Small intestine (tissue), 16 donors: Measurements from ENCODE around the gene CDH6. TPM values are rescaled to one million over a fixed set of nuclear protein-coding genes. Genes with fewer than 3 reads are reported as not detected.

ENCODE experiments used
- DNase-seq, 2 donors: peaks; one replicate each; pipeline versions ENCODE4 v3.0.0 to v3.0.0-alpha.2; 2013
- FAIRE-seq: peaks from 2 replicates; lab custom pipeline; 2012; peaks lifted over from hg19 to GRCh38; lab: Jason Lieb, UNC
- H3K27ac ChIP-seq, 3 donors: one replicate each; pipeline ENCODE4 v1.5.1; 2013; ENCODE audit warnings: low read length in 2 of 3, mild to moderate bottlenecking in 2 of 3, control low read depth in 1 of 3, inconsistent platforms in 1 of 3, low read depth in 1 of 3, moderate library complexity in 1 of 3
- H3K27me3 ChIP-seq, 3 donors: one replicate each; pipeline ENCODE4 v1.6.1; 2013; ENCODE audit warnings: low read length in 3 of 3, inconsistent platforms in 1 of 3; ENCODE audit not compliant: control insufficient read depth in 3 of 3, insufficient read depth in 3 of 3
- H3K36me3 ChIP-seq, 3 donors: one replicate each; pipeline ENCODE4 v1.6.1; 2013; ENCODE audit warnings: low read length in 3 of 3, inconsistent platforms in 1 of 3, low read depth in 1 of 3, mild to moderate bottlenecking in 1 of 3, moderate library complexity in 1 of 3; ENCODE audit not compliant: control insufficient read depth in 3 of 3, insufficient read depth in 2 of 3
- H3K4me1 ChIP-seq, 3 donors: one replicate each; pipeline ENCODE4 v1.6.1; 2013; ENCODE audit warnings: low read length in 2 of 3, inconsistent platforms in 1 of 3, low read depth in 1 of 3, mild to moderate bottlenecking in 1 of 3, moderate library complexity in 1 of 3; ENCODE audit not compliant: control insufficient read depth in 3 of 3, insufficient read depth in 2 of 3
- H3K4me3 ChIP-seq, 3 donors: one replicate each; pipeline ENCODE4 v1.5.1; 2013; ENCODE audit warnings: low read length in 3 of 3, control low read depth in 1 of 3, inconsistent platforms in 1 of 3, low read depth in 1 of 3, mild to moderate bottlenecking in 1 of 3, moderate library complexity in 1 of 3
- H3K9me3 ChIP-seq, 2 donors: one replicate each; pipeline ENCODE4 v1.6.1; 2013; ENCODE audit warnings: low read depth in 1 of 2, low read length in 1 of 2; ENCODE audit not compliant: control insufficient read depth in 2 of 2, insufficient read depth in 1 of 2
- WGBS, 3 donors: extraction: QIAGEN DNeasy Blood & Tissue Kit; methylation state at CpG; one replicate each; pipeline ENCODE4 v1.1.7; 2013; 5-methylcytosine and 5-hydroxymethylcytosine counted together
- long read RNA-seq, 10 donors: transcript quantifications; one replicate each; lab custom pipeline, GENCODE V29; 2026
- polyA plus RNA-seq, 4 donors: library from polyadenylated mRNA; stranded (reverse) in 3 of 4; unstranded in 1 of 4; fragments of 200-250 nt in 3 of 4; fragments of 120-200 nt in 1 of 4; gene quantifications; one replicate each; pipeline versions ENCODE4 v1.2.1 to v1.2.3, GENCODE V29; 2013
- donor health status: healthy with polysubstance abuse.
- donor health status: control.
- donor health status: control.
- donor health status: Bipolar disorder and iron deficiency.
- donor health status: healthy.

The CDH6 gene
- 10 to 100 TPM in 1 of 4 donors, 1 to 10 TPM in 1, under 1 TPM in 2; 0.22 to 10.6 (median 1.5) TPM for polyA plus RNA-seq
- long read RNA-seq, donor 1, result 0 reads
- long read RNA-seq, donor 2, result 0 reads
- long read RNA-seq, donor 3, full-length matches to known transcripts, result 1 of 1 reads
- long read RNA-seq, donor 3, partial matches to known transcripts, result 0 of 1 reads
- long read RNA-seq, donor 3, other reads (novel, unspliced or antisense), result 0 of 1 reads
- long read RNA-seq, donor 4, result 0 reads
- long read RNA-seq, donor 5, full-length matches to known transcripts, result 2 of 2 reads
- long read RNA-seq, donor 5, partial matches to known transcripts, result 0 of 2 reads
- long read RNA-seq, donor 5, other reads (novel, unspliced or antisense), result 0 of 2 reads
- long read RNA-seq, donor 6, result 0 reads
- long read RNA-seq, donor 7, partial matches to known transcripts, result 0 of 1 reads
- long read RNA-seq, donor 7, other reads (novel, unspliced or antisense), result 0 of 1 reads
- long read RNA-seq, donor 8, result 0 reads
- long read RNA-seq, donor 9, result 0 reads
- long read RNA-seq, donor 10, result 0 reads

- Histone ChIP-seq H3K4me1 (peaks cover 0 to 11% (median 0%) of the 10 kb centered on the region in 3 donors), H3K27me3 (peaks cover 0 to 12% (median 0%) of the 10 kb centered on the region in 3 donors), H3K36me3 (no peaks in the 10 kb centered on the region), H3K9me3 (no peaks in the 10 kb centered on the region), H3K27ac (peak within 1 kb of the TSS in 1 of 3 donors; percentile 73), H3K4me3 (peak within 1 kb of the TSS in 2 of 3 donors; percentile 54 to 66)
- FAIRE-seq, result no peak
- DNase-seq, result peak; percentile 8 to 71
- 2 to 5% (median 2%) methylated on average over 49 to 67 of the region's 67 CpGs for WGBS, 3 donors
Observed at GRCh38 chr5:31193591-31194467, at the start of gene CDH6. Gene CDH6, plus strand, starts transcription at chr5:31193686. Its CDS starts 73,788 bp downstream, at chr5:31267474.

DNA sequence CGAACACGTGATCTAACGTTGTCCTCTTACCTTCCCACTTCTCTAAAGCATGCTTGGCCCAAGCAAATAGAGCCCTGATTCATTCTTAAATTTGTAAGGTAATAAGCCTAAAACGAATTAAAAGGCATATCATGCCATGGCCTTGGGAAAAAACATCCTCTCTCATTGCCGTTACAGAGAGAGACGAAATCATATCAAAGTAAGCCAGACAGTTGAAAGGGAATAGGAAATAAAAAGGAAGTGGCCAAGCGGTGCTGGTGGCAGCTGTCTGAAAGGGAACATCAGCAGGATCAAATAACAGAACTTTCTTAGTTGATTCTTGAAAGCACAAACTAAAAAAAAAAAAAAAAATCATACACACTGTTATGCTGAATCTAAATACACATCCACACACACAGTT is 49.1 kb upstream of the CDH6 start:
- WGBS, 3 donors, result 72 to 78% (median 76%) methylated on average over 7 of the region's 7 CpGs
- no peak for DNase-seq
- no peaks in the 10 kb centered on the region for H3K4me1 ChIP-seq

DNA sequence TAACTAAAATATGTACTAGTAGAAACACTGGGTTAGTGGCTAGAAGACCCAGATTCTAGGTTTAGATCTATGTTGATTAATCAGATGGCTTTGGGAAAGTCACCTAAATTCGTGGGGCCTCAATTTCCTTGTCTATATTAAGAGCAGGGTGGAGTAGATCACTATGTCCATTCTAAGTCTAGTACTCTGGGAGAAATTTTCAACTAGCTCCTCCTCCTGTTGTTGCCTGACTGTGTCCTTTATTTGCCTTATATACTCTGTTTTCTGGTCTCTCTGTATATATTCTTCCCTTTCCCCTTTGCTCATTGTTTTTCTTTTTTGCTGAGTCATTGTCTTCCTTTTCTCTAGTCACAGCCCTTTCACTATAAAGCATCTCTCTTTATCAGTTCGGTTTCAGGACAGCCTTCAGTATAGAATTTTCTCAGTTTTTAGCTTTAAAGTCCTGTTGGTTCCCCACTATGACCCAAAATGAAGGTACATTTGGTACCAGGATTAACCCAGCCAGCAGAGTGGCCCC is 44.5 kb upstream of the CDH6 start:
- Histone ChIP-seq H3K9me3 (no peaks in the 10 kb centered on the region), H3K36me3 (no peaks in the 10 kb centered on the region), H3K4me3 (no peak overlapping the region), H3K27ac (no peak overlapping the region), H3K4me1 (no peaks in the 10 kb centered on the region), H3K27me3 (no peaks in the 10 kb centered on the region)
- DNase-seq (no peak), FAIRE-seq (no peak)
- 52 to 62% (median 61%) methylated on average over 2 of the region's 2 CpGs for WGBS, 3 donors

More for the DNA sequence above, 49.1 kb upstream of the CDH6 start:
- Histone ChIP-seq H3K36me3 (no peaks in the 10 kb centered on the region), H3K9me3 (no peaks in the 10 kb centered on the region), H3K27ac (no peak overlapping the region), H3K4me3 (no peak overlapping the region), H3K27me3 (no peaks in the 10 kb centered on the region)
- no peak for FAIRE-seq

GRCh38 chr5:31153521-31153920 is 40.0 kb upstream of the CDH6 start:
- no peak overlapping the region for H3K27ac ChIP-seq

GRCh38 chr5:31156631-31157160 is 36.8 kb upstream of the CDH6 start:
- no peaks in the 10 kb centered on the region for H3K36me3 ChIP-seq
- H3K4me1 ChIP-seq, result no peaks in the 10 kb centered on the region
- 67 to 74% (median 72%) methylated on average over 3 of the region's 3 CpGs for WGBS, 3 donors
- no peak for FAIRE-seq
- no peak overlapping the region for H3K4me3 ChIP-seq
- DNase-seq, result no peak
- no peaks in the 10 kb centered on the region for H3K27me3 ChIP-seq
- no peak overlapping the region for H3K27ac ChIP-seq
- H3K9me3 ChIP-seq, result no peaks in the 10 kb centered on the region

More at GRCh38 chr5:31153521-31153920, 40.0 kb upstream of the CDH6 start:
- no peaks in the 10 kb centered on the region for H3K27me3 ChIP-seq
- no peaks in the 10 kb centered on the region for H3K4me1 ChIP-seq
- no peaks in the 10 kb centered on the region for H3K9me3 ChIP-seq
- no peak for FAIRE-seq
- WGBS, 3 donors, result 59 to 64% (median 61%) methylated on average over 2 of the region's 2 CpGs
- no peaks in the 10 kb centered on the region for H3K36me3 ChIP-seq
- peak; percentile 2 to 74 for DNase-seq
- no peak overlapping the region for H3K4me3 ChIP-seq

DNA sequence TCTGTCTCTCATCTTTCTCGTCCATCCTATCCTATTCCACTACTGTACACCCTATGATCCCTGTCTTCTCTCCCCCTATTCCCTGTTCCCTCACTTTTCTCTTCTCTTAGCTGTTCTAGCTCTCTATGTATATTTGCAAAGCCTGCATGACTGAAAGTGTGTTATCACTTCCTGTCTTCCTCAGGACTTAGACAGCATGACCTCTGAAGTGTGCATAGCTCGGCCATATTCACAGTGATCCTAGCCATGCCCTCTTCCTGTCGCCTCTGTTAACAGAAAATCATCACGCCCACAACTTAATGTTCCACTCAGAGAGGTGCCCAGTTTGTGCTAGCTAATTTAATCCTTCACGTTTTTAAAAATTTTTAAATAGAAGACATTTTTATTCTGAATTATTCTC is 35.8 kb upstream of the CDH6 start:
- 62 to 79% (median 67%) methylated on average over 5 of the region's 5 CpGs for WGBS, 3 donors
- no peak for FAIRE-seq
- Histone ChIP-seq H3K36me3 (no peaks in the 10 kb centered on the region), H3K4me3 (no peak overlapping the region), H3K9me3 (no peaks in the 10 kb centered on the region), H3K27ac (no peak overlapping the region), H3K4me1 (no peaks in the 10 kb centered on the region), H3K27me3 (no peaks in the 10 kb centered on the region)
- no peak for DNase-seq

DNA sequence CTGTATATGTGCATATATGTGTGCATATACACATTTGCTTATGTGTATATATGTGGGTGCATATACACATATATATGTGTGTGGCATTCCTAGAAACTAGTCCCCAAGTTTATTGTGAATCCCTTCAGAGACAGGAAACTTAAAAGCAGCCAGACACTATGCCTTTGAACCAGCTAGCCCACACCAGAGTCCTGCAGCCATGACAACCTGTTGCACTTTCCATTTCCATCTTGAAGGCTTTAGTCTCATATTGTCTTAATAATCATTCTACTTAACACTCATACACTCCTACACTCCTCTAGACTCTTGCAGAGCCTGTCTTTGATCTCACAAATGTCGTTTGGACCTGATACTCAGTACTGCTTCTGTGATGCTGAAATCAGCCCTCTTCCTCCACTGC is 34.8 kb upstream of the CDH6 start:
- no peaks in the 10 kb centered on the region for H3K9me3 ChIP-seq
- no peak overlapping the region for H3K27ac ChIP-seq
- no peak overlapping the region for H3K4me3 ChIP-seq
- WGBS, 3 donors, result 28 to 54% (median 43%) methylated on average over 1 of the region's 1 CpG
- H3K36me3 ChIP-seq, result no peaks in the 10 kb centered on the region
- no peaks in the 10 kb centered on the region for H3K4me1 ChIP-seq
- no peak for FAIRE-seq
- no peak for DNase-seq
- H3K27me3 ChIP-seq, result no peaks in the 10 kb centered on the region

GRCh38 chr5:31161781-31162181 is 31.7 kb upstream of the CDH6 start:
- Histone ChIP-seq H3K27ac (peak overlapping the region in 1 of 3 donors; percentile 54), H3K36me3 (no peaks in the 10 kb centered on the region), H3K27me3 (no peaks in the 10 kb centered on the region), H3K9me3 (no peaks in the 10 kb centered on the region), H3K4me1 (no peaks in the 10 kb centered on the region), H3K4me3 (no peak overlapping the region)
- no peak for FAIRE-seq
- WGBS, 3 donors, result 8 to 28% (median 16%) methylated on average over 2 of the region's 2 CpGs
- peak; percentile 76 to 90 for DNase-seq
